Mesendoderm (in vitro differentiated cells): Measurements from ENCODE around the gene KRT34.
"Not testable (repeated sequence)": the region's sequence is repeated elsewhere in the genome, so short reads cannot be mapped to it uniquely, and the experiment has no call there.

ENCODE experiments used
- DNase-seq: peaks from one replicate; pipeline ENCODE4 v3.0.0; 2013
- H2AK5ac ChIP-seq: 2 replicates; pipeline ENCODE4 v1.6.1; 2013; ENCODE audit warnings: low read length, inconsistent platforms
- H2BK120ac ChIP-seq: 2 replicates; pipeline ENCODE4 v1.6.1; 2013; ENCODE audit warnings: low read depth, mild to moderate bottlenecking, low read length, moderate library complexity, mixed read lengths
- H2BK15ac ChIP-seq: replicated peaks from 2 replicates; pipeline ENCODE4 v1.6.1; 2013; ENCODE audit warnings: low read depth, mild to moderate bottlenecking, moderate library complexity
- H2BK5ac ChIP-seq: 2 replicates; pipeline ENCODE4 v1.6.1; 2013; ENCODE audit warnings: low read length, inconsistent platforms
- H3K18ac ChIP-seq: 2 replicates; pipeline ENCODE4 v1.6.1; 2013; ENCODE audit warnings: mild to moderate bottlenecking, low read length, mixed read lengths
- H3K23ac ChIP-seq: one replicate; pipeline ENCODE4 v1.6.1; 2013; ENCODE audit warnings: low read length
- H3K27ac ChIP-seq: 2 replicates; pipeline ENCODE4 v1.5.1; 2013; ENCODE audit warnings: low read depth, mild to moderate bottlenecking, inconsistent platforms, low read length, moderate library complexity
- H3K27me3 ChIP-seq: 2 replicates; pipeline ENCODE4 v1.6.1; 2013; ENCODE audit warnings: low read length, control low read depth, mild to moderate bottlenecking, inconsistent platforms; ENCODE audit not compliant: insufficient read depth, poor library complexity
- H3K36me3 ChIP-seq: 2 replicates; pipeline ENCODE4 v1.6.1; 2013; ENCODE audit warnings: low read length, inconsistent platforms; ENCODE audit not compliant: control insufficient read depth, insufficient read depth
- H3K4ac ChIP-seq: one replicate; pipeline ENCODE4 v1.6.1; 2013; ENCODE audit warnings: low read depth, mild to moderate bottlenecking, low read length, moderate library complexity
- H3K4me1 ChIP-seq: 2 replicates; pipeline ENCODE4 v1.6.1; 2013; ENCODE audit warnings: low read depth, low read length, inconsistent platforms; ENCODE audit not compliant: control insufficient read depth
- H3K4me2 ChIP-seq: 2 replicates; pipeline ENCODE4 v1.6.1; 2013; ENCODE audit warnings: low read length
- H3K4me3 ChIP-seq: 2 replicates; pipeline ENCODE4 v1.5.1; 2013; ENCODE audit warnings: mild to moderate bottlenecking, low read length
- H3K56ac ChIP-seq: one replicate; pipeline ENCODE4 v1.6.1; 2013; ENCODE audit warnings: low read length
- H3K79me1 ChIP-seq: 2 replicates; pipeline ENCODE4 v1.6.1; 2013; ENCODE audit warnings: low read length, inconsistent platforms
- H3K79me2 ChIP-seq: 2 replicates; pipeline ENCODE4 v1.6.1; 2013; ENCODE audit warnings: mild to moderate bottlenecking, low read length; ENCODE audit not compliant: control insufficient read depth, insufficient read depth
- H3K9ac ChIP-seq: 2 replicates; pipeline ENCODE4 v1.6.1; 2013; ENCODE audit warnings: low read length, inconsistent platforms
- H4K5ac ChIP-seq: one replicate; pipeline ENCODE4 v1.6.1; 2013; ENCODE audit warnings: low read length
- H4K8ac ChIP-seq: one replicate; pipeline ENCODE4 v1.6.1; 2013; ENCODE audit warnings: low read depth, mild to moderate bottlenecking, control low read depth, low read length, moderate library complexity
- WGBS: extraction: QIAGEN DNeasy Blood & Tissue Kit; methylation state at CpG from one replicate; pipeline ENCODE4 v1.1.7; 2013; ENCODE audit warnings: low lambda C conversion rate, missing lambda C conversion rate; ENCODE audit not compliant: insufficient coverage; ENCODE audit errors: extremely low coverage; 5-methylcytosine and 5-hydroxymethylcytosine counted together

The KRT34 gene

DNA sequence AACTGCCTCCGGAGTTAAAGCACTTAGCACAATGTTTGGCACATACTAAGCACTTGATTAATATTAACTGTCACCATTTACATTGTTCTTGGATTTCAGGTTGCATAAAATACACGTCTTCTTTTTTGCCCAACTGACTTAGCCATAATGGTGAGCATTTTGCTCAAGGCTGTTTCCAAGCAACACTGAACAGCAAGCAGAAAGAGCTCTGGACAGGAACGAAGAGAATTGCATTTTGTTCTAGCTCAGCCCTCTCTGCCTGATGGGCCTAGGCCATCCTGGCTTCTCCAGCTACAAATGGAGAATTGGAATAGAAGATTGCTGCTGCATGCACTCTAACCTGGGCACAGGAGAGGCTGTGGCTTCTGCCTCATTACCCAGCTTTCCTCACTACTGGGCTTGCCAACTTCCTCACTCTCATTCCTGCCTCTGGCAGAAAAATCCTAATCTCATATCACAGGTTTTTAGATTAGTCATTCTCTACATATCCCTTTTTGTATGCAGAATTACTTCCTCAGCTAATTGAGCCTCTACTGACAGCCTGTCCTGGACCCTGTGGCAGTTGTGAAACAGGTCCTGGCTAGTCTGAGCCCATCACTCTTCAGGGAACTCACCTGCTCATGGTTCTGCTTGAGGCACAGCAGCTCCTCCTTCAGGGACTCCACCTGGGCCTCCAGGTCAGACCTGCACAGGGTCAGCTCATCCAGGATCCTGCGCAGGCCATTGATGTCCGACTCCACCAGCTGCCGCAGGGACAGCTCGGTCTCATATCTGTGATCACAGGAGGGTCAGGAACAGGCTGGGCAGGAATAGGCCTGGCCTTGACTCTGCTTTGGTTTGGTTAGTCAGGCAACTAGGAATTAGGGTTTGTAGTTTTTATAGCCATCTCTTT is 34.0 kb downstream of the KRT34 start:
- WGBS = no CpG with 5 or more reads among the region's 7 CpGs
- H3K9ac ChIP-seq = no peak overlapping the region
- no peak overlapping the region for H4K5ac ChIP-seq
- H2BK120ac ChIP-seq = no peak overlapping the region
- no peak overlapping the region for H2BK5ac ChIP-seq
- no peaks in the 10 kb centered on the region for H3K79me2 ChIP-seq
- H3K4me3 ChIP-seq = no peak overlapping the region
- DNase-seq = no peak
- H3K27ac ChIP-seq = no peak overlapping the region
- no peaks in the 10 kb centered on the region for H3K4me1 ChIP-seq
- H3K79me1 ChIP-seq = no peaks in the 10 kb centered on the region
- H3K36me3 ChIP-seq = no peaks in the 10 kb centered on the region
- no peak overlapping the region for H2AK5ac ChIP-seq
- H3K27me3 ChIP-seq = no peaks in the 10 kb centered on the region
- H4K8ac ChIP-seq = no peak overlapping the region
- H3K18ac ChIP-seq = no peak overlapping the region
- H2BK15ac ChIP-seq = no peak overlapping the region
- no peak overlapping the region for H3K23ac ChIP-seq
- no peak overlapping the region for H3K56ac ChIP-seq
- no peak overlapping the region for H3K4ac ChIP-seq
- H3K4me2 ChIP-seq = no peak overlapping the region

- H2AK5ac ChIP-seq, H3K4me3 ChIP-seq, H3K4me2 ChIP-seq, H3K4ac ChIP-seq, H2BK120ac ChIP-seq, H3K4me1 ChIP-seq, H3K23ac ChIP-seq, H3K27ac ChIP-seq, H2BK15ac ChIP-seq, H3K18ac ChIP-seq, H3K56ac ChIP-seq, H4K5ac ChIP-seq, DNase-seq, H3K27me3 ChIP-seq, H4K8ac ChIP-seq, H3K36me3 ChIP-seq, H3K79me2 ChIP-seq, H2BK5ac ChIP-seq, H3K79me1 ChIP-seq, H3K9ac ChIP-seq: not testable (repeated sequence)
- WGBS = no CpG with 5 or more reads among the region's 16 CpGs
These were observed 35.7 kb downstream of the KRT34 start for GRCh38 chr17:41346421-41346820.

DNA sequence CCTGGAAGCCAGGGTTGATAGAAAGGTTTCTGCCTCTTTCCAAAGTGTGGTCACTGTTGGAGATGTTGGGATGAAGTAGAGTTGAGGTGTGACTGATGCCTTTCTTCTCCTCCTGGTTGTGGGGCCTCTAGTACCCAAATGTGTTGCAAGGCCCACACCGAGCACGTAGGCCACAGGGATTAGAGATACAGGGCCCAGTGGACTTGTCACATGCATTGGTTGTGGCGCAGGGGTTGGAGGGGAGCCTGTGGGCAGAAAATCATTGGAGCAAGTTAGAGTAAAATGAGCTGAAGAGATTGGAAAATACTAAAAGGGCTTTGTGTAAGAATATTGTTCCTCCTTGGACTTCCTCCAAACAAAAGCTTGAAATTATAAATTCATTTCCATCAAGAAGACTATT is 36.1 kb downstream of the KRT34 start:
- Histone ChIP-seq H3K36me3 (no peaks in the 10 kb centered on the region), H3K56ac (no peak overlapping the region), H3K4me2 (no peak overlapping the region), H4K5ac (no peak overlapping the region), H3K4me3 (no peak overlapping the region), H3K27me3 (no peaks in the 10 kb centered on the region), H2BK15ac (no peak overlapping the region), H3K79me2 (no peaks in the 10 kb centered on the region), H3K79me1 (no peaks in the 10 kb centered on the region), H3K4ac (no peak overlapping the region), H3K9ac (no peak overlapping the region), H3K27ac (no peak overlapping the region), H3K23ac (no peak overlapping the region), H3K18ac (no peak overlapping the region), H2BK5ac (no peak overlapping the region), H2AK5ac (no peak overlapping the region), H4K8ac (no peak overlapping the region), H2BK120ac (no peak overlapping the region), H3K4me1 (no peaks in the 10 kb centered on the region)
- DNase-seq = no peak
- no CpG with 5 or more reads among the region's 3 CpGs for WGBS

- Histone ChIP-seq H3K36me3 (no peaks in the 10 kb centered on the region), H3K9ac (no peak overlapping the region), H3K79me1 (no peaks in the 10 kb centered on the region), H2BK15ac (no peak overlapping the region), H2BK5ac (no peak overlapping the region), H3K23ac (no peak overlapping the region), H3K4ac (no peak overlapping the region), H2BK120ac (no peak overlapping the region), H3K18ac (no peak overlapping the region), H3K4me2 (no peak overlapping the region), H3K4me1 (no peaks in the 10 kb centered on the region), H4K5ac (no peak overlapping the region), H3K79me2 (no peaks in the 10 kb centered on the region), H3K56ac (no peak overlapping the region), H2AK5ac (no peak overlapping the region), H3K27ac (no peak overlapping the region), H3K4me3 (no peak overlapping the region), H3K27me3 (no peaks in the 10 kb centered on the region), H4K8ac (no peak overlapping the region)
- no CpG with 5 or more reads among the region's 3 CpGs for WGBS
- DNase-seq = no peak
These were observed 39.1 kb downstream of the KRT34 start for GRCh38 chr17:41343029-41343428.

DNA sequence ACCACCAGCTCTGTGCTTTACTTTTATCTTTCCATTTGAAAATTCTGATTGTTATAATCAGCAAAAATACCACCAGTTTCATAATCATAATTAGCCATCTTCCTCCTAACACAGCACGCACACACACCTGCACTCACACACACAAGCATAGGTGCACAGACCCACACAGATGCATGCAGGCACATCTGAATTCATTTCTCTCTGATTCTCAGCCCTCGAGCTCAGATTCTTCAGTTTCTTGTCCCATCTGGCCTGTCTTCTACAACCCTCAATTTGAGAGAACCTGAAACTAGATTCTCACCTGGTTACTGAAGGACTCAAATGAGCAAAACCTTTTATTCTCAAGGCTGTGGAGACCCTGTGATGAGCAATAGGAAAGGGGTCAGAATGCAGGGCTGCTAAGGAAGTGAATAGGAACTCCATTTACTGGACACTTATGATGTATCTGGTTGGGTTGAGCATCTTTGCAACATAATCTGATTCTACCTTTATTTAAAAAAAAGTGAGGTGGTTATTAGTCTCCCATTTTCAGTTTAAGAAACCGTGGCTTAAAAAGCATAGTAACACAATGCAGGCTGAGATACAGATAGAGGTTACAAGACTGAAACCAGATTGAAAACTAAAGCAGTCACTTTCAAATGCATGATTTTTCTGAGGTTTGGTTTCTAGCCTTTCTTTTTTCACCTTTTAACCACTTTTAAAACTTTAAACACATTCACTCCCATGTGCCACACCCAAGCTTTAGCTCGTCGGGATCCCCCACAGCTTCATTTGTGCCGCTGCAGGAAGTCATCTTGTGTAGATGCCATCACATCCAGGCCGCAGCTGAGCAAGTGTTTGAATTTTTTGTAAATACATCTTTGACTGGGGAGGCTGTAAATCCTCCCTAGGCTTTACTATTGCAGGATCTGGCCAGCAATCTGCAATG is 40.9 kb downstream of the KRT34 start:
- H3K27ac ChIP-seq = no peak overlapping the region
- H3K36me3 ChIP-seq = no peaks in the 10 kb centered on the region
- no CpG with 5 or more reads among the region's 7 CpGs for WGBS
- no peaks in the 10 kb centered on the region for H3K79me1 ChIP-seq
- DNase-seq = no peak
- H4K8ac ChIP-seq = no peak overlapping the region
- H3K79me2 ChIP-seq = no peaks in the 10 kb centered on the region
- H3K4me1 ChIP-seq = no peaks in the 10 kb centered on the region
- no peak overlapping the region for H2BK5ac ChIP-seq
- H3K4ac ChIP-seq = no peak overlapping the region
- H3K56ac ChIP-seq = no peak overlapping the region
- H3K18ac ChIP-seq = no peak overlapping the region
- H3K4me2 ChIP-seq = no peak overlapping the region
- no peak overlapping the region for H2BK120ac ChIP-seq
- no peak overlapping the region for H2AK5ac ChIP-seq
- H3K9ac ChIP-seq = no peak overlapping the region
- H3K27me3 ChIP-seq = no peaks in the 10 kb centered on the region
- H3K4me3 ChIP-seq = no peak overlapping the region
- no peak overlapping the region for H3K23ac ChIP-seq
- H4K5ac ChIP-seq = no peak overlapping the region
- no peak overlapping the region for H2BK15ac ChIP-seq
